ENCODE results near the gene TUBB1. TPM values are rescaled to one million over a fixed set of nuclear protein-coding genes. Genes with fewer than 3 reads are reported as not detected.

TUBB1 gene
- total RNA-seq, 1 donor from 2014 or later, result not detected

DNA sequence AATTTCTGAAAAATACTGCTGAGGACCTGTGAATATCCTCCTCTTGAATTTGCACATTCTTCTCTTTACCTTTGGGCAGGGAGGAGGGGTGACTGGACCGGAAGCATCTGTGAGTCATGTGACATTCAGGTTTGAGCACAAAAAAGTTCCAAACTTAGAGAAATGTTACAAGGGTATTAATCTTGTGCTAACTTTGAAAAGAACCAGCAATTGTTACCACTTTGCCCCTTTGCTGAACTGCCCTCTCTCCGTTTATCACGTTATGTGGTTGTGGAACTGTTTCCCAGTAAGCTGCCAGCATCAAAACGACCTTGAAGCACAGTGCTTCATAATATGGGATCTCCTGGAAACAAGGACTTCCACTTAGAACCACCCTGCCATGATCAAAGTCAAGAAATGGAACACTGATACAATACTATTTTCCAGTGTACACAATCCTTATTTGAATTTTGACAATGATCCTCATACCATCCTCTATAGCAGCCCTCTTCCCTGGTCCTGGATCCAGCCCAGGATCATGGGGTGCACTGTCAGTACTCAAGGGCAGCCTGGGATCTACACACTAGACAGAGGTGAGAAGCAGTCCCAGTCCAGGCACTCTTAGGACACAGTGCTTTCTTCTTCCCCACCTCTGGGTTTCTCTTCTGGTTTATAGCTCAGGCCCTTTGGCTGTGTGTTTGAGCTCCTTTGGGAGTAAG, 2.3 kb upstream of the TUBB1 start:
- DNase-seq (ENCODE audit: extremely low read depth, low read depth, low spot score), result no peak

DNA sequence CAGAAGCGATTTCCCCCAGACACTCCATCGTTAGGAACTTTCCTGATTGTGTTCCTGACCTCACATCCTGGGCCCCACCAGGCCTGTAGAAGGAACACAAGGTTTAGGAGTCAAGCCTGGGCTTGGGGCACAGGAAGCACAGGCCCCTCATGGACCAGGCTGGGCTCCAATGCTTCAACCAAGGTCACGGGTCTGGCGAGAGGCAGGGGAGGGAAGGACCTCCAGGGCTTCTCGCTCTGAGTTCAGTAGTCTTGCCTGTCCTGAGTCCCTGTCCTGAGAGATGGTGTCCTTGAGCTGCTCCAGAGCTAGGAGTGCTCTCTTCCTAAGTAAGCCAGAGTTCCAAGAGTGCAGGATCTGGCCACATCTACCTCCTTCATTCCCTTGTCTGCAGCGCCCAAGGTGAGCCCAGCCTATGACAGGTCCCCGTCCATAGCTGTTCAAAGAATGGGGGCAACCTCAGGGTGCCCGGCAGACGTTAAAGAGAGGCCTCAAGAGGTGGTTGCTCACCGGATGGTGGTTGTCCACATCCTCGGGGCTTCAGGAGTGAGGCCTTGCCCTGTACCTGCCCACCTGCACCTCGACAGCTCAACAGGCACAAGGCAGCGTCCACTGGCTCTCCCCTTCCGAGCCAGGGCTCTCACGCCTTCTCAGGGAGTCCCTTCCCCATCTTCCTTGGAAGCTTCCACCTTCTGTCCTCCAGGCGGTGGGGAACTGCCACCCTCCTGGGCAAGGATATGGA, 1.6 kb upstream of the TUBB1 start:
- no peak for DNase-seq (ENCODE audit: extremely low read depth, low read depth, low spot score)

DNA sequence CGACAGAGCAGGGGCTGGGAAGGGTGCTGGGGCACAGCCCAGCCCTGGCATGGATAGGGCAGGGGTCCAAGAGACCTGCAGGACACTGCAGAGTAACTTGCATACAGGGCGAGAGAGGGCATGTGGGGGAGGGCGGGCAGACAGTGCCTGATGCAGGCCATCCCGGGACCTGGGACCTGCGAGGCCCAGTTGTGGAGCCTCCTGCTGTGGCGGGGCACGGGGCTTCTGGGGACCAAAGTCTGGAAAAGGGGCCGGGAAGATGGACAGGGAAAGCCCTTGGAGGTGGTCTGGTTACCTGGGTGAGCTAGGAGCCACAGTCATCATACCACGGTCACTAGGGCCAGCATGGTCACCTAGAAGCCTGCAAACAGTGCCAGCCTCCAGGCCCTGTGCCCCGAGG, 412 bp upstream of the TUBB1 start:
- DNase-seq (ENCODE audit: extremely low read depth, low read depth, low spot score), result no peak

DNA sequence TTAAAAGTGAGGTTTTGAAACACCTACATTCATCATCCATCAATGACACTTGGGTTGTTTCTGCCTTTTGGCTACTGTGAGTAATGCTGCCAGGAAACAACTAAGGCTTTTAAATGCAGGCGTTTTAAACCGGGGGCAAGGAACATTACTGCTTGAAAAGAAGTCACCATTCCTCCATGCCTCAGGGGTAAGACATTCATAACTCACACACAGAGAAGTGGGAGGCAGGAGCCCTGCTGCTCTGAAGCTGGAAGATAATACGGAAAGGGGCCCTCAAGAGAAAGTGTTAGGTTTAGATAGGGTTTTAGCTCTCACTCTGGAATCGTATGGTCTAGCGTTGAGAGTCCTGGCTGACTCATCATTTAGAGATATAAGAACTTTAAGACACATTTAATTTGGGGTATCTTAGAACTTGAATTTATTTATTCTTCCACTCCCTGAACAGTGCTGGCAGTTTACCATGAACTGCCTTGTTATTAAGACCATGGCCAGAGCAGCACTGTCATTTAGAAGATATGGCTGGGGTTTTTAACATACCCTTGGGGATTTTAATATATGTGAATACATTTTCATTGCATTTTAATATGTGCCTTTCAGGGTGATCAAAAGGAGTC, 1.8 kb downstream of the TUBB1 start:
- no peak for DNase-seq (ENCODE audit: extremely low read depth, low read depth, low spot score)

DNA sequence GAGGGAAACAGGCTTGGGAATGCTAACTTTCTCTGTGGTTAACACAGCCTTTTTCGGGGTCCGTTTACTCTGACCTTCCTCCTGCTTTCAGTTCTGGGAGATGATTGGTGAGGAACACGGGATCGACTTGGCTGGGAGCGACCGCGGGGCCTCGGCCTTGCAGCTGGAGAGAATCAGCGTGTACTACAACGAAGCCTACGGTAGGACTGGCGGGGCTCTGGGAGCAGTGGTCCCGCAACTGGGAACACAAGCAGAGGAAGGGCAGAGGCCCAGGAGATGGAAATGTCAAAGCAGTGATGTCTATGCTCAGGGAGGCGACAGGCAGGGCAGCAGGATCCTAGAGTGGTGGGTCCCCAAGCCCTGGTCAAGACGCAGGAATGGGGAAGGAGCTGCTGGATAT, 3.5 kb downstream of the TUBB1 start:
- DNase-seq (ENCODE audit: extremely low read depth, low read depth, low spot score), result no peak

DNA sequence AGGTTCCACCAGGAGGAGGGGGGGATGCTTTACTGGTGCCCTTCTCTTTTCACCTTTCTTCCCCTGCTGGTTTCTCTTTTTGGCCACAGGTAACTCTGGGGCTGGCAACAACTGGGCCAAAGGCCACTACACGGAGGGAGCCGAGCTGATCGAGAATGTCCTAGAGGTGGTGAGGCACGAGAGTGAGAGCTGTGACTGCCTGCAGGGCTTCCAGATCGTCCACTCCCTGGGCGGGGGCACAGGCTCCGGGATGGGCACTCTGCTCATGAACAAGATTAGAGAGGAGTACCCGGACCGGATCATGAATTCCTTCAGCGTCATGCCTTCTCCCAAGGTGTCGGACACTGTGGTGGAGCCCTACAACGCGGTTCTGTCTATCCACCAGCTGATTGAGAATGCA, 4.4 kb downstream of the TUBB1 start:
- DNase-seq (ENCODE audit: extremely low read depth, low read depth, low spot score), result no peak

DNA sequence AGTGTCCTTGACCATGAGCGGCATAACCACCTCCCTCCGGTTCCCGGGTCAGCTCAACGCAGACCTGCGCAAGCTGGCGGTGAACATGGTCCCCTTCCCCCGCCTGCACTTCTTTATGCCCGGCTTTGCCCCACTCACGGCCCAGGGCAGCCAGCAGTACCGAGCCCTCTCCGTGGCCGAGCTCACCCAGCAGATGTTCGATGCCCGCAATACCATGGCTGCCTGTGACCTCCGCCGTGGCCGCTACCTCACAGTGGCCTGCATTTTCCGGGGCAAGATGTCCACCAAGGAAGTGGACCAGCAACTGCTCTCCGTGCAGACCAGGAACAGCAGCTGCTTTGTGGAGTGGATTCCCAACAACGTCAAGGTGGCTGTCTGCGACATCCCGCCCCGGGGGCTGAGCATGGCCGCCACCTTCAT, 4.9 kb downstream of the TUBB1 start:
- DNase-seq (ENCODE audit: extremely low read depth, low read depth, low spot score), result no peak

DNA sequence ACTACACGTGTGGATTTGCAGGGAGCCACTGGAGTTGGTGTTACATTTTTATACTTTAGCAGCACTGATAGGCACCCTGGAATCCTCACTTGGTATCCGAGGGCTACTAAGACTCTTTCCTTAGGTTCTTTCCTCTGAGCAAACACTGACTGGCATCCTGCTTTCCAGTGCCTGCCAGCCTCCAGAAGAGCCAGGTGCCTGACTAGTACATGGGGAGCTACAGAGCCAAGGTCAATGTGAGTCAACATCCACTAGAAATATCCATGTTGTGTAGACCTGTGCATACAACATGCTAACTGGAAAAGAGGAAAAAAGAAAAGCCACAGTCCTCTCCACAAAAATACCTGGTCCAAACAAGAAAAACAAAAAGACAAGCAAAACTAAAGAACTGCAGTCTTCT, 5.9 kb downstream of the TUBB1 start:
- DNase-seq (ENCODE audit: extremely low read depth, low read depth, low spot score), result no peak

DNA sequence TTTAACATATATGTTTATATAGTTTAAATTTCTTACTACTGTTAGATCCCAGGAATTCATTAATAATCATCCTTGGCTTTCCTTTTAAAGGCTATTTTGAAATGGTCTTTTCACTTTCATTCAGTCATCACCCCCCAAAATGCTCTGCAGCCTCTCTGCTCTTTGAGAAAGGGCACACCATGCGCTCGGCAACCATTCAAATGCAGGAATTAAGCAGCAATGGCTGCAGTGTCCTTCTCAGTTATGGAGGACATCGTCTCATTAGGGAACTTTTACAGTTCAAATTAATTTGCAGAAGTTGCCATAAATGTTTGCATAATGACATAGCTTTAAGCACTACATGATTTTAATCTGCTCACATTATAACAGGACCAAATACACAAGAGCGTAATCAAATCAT, 6.3 kb downstream of the TUBB1 start:
- DNase-seq (ENCODE audit: extremely low read depth, low read depth, low spot score), result no peak

DNA sequence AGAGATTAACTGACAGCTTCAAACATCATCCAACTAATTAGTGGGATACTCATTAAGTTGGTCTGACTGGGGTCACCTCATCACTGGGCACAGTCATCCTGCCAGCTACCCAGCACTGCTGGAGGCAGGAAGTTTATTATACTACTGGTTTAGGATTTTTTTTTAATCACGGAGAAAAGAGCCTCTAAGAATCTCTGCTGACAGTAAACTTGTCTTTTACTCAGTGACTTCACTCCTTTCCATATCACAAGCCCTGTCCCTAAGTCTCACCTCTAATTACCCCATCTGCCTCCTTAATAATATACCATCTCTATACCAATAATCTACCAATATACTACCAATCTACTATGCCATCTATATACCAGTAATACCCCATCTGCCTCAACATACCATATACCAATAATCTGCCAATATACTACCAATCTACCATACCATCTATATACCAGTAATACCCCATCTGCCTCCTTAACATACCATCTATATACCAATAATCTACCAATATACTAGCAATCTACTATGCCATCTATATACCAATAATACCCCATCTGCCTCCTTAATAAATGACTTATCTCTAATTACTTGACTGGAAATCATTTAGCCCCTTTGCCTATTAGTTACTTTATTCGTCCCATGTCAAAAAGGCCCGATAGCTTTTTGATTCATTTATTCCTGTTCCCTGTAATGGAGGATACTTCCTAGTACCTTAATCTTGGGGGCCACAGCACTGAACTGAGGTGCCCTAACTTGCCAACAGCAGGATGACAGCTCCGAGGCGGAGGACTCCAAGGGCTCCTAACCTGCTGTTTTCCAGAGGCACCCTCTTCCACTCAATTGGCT, 7.9 kb downstream of the TUBB1 start:
- no peak for DNase-seq (ENCODE audit: extremely low read depth, low read depth, low spot score)

DNA sequence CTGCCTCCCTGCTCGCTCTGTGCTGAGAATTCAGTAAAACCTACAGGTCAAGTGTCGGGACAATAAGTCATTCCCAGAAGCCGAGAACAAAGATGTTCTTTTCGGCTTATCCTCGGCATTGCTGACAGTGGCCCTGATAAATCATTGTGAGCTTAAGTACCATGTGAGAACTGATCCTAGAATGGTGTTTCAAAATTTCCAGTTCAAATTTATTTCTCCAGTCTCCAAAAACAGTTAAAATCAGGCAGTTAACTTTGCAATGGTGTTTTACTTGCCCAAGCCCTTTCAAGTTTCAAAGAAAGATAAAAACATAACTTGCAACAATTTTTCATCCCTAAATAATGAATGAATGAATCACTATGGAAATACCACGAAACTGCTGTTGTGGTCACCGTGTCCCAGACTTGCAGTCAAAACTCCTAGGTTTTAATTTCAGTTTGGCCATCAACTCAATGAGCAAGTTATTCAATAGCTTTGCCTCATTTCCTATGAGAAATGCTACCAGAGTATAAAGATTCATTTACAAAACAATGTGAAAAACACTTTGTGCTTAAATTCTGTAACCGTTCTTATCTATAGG, 8.6 kb downstream of the TUBB1 start:
- no peak for DNase-seq (ENCODE audit: extremely low read depth, low read depth, low spot score)

DNA sequence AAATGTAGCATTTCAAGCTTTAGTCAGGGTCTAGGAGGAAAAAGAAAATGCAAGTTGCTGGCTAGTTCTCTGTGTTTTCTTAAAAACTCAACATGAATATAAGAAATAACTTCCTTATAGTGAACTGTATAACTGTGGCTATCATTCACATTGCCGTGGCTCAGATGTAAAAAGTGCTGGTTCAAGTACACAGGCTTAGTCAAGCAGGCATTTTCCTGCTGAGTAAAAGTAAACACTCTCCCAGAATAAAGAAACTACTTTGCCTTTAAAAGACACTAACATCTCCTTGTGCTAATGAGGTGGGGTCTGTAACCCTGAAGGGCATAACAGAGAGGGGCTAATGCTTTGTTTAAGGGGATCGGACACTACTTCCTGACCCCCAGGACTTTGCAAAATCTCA, 9.6 kb downstream of the TUBB1 start:
- DNase-seq (ENCODE audit: extremely low read depth, low read depth, low spot score), result no peak

DNA sequence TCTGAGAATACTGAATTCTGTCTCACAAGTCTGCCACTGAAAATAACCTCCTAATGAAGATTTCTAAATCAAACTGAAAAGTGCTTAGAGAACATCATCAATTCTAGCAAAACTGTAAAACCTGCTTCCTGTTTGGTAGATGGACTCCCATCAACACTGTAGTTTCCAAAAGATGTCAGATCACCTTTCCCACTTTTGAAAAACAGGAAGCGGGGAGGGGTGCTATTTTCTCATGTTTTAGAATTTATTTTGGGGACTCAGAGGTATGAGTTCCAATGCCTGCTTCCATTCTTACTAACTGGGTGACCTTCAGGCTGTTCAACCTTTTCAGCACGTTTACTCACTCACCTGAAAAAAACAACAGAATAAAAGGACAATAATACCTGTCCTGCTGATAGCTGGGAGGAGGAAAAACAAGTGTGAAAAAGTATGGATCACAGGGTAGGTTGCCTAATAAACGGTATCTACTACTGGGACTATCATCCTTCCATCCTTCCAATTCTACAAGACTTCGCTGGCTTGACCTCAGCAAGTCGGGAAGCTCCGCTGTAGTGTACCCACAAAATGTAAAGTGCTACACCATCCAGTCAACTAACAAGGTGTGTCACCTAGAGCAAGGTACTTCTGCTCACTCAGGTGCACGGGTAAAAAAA, 11.8 kb downstream of the TUBB1 start:
- DNase-seq (ENCODE audit: extremely low read depth, low read depth, low spot score), result no peak

DNA sequence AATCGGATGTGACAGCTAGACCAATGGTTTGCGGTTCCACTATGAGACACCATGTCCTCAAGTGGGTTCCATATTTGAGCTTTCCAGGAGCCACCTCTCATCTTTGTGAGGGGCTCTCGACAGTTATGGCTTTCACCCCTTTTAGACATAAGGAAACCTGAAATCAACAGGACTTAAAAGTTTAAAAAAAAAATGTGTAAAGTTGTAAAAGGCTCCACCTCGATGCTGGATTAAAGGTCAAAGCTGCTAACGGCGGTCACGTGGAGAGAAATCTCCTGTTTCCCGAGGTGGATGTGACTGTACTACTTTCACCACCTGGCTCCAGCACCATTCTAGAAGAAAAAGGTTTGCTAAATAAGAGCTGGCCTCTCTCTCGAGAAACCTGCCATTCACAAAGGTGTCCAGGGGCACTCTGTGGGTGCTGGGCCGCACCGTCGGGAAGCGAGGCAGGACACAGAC, 12.4 kb downstream of the TUBB1 start:
- no peak for DNase-seq (ENCODE audit: extremely low read depth, low read depth, low spot score)

DNA sequence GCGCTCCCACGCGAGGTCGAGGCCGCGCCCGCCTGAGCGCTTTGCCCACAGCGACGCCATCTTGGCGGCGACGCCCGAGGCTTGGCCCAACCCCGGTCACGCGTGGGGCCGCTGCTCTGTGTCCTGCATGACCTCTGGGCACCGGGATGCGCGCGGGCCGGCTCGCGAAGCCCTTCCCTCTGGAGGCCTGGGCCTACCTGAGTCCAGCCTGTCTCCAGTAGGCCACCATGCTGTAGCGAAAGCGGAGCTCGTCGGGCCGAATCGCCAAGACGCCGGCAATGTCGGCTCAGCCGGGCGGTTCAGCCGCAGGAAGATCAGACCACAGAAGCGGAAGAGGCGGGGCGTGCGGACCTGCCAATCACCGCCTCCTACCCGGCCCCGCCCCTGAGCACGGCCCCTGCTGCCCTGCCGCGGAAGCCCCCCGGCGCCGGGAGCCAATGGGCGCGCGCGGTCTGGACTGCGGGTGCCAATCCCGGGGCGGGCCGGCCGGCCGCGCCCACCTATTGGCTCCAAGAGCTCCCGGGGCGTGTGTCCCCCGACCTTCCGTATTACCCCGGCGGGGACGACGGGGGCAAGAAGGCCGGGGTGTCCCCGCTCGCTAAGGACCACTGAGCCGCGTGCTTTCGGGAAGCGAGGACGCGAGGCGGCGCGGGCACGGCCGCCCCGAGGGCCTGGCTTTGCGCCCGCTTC, 12.9 kb downstream of the TUBB1 start, which contains the start of gene ATP5F1E:
Gene ATP5F1E (minus strand): TSS at position 313 of the 690 bp plus-strand sequence. CDS start 84 bp downstream, at position 229.
- no peak for DNase-seq (ENCODE audit: extremely low read depth, low read depth, low spot score)

DNA sequence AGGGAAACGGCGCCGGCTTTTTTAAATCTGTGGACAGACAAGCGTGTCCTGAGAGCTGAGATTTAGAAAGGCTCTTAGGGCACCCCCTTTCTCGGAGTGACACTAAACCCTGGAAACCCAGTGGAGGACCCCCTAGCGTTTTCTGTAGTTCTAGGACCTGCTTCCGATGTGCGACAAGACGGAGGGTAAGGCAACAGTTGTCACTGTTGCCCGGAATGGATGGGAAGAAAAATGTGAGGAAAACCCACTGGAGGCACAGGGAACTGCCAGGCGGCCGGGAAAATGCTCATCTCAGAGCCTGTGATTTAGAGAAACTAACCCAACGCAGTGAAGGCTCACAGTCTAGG, 13.5 kb downstream of the TUBB1 start:
- DNase-seq (ENCODE audit: extremely low read depth, low read depth, low spot score), result no peak

DNA sequence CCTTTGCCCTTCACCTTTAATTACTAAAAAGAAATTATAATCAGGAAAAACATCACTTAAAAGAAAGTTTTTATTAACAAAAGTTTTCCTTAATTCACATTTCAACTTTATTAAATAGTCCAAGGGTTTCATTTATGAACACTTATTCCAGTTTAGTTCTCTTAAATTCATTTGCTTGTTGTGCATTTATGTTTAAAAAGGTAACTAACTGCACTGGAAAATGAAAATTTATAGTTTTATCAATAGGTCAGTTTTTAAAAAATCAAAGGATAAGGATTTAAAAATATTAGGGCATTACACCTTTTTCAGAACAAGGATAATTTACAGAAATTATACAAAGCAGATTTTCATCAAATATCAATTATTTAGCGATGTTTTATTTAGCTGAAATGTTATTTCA, 13.9 kb downstream of the TUBB1 start:
- DNase-seq (ENCODE audit: extremely low read depth, low read depth, low spot score), result no peak

DNA sequence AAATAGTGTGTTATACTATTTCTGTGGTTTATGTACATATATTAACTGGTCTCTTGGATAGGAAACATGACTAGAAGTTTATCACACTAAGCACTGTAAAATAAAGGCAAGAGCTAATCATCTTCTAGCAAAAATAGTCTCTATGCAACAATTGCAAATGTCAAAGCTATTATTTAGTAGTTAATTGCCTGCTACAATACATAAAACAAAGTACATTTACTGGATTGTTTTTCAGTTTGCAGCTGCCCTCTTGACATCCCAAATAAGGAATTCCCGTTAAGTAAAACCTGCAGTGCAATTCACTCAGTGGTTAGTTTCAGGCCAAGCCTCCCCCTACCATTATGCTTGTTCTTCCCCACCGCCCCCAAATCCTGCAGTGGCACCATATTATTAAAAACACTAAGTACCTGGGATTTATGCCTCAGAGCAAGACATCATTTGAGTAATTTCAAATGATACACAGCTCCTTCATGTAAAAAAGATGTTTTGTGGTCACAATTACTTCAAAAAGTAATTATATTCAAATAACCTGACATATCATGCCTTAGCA, 14.5 kb downstream of the TUBB1 start:
- DNase-seq (ENCODE audit: extremely low read depth, low read depth, low spot score), result no peak

DNA sequence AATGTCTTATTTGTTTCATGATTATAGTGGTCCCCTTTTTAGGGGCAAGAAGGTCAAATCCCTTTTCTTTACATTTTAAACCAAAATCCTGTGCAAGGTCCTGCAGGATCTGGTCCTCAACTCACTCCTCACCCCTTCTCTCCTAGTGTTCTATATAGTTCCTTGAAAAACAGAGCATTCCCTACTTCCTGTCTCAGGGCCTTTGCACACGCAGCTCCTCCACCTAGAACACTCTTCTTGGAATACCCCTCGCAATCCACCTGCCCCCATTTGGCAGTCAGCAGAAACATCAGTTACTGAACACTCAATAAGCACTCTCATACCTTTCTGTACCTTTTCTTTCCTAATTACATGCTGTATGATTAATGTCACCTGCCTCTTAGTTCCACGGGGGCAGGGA, 16.2 kb downstream of the TUBB1 start:
- no peak for DNase-seq (ENCODE audit: extremely low read depth, low read depth, low spot score)

Data from glomerular endothelial cell (primary cell).